ENCODE data around the gene CCDC57.
"Not testable (repeated sequence)": the region's sequence is repeated elsewhere in the genome, so short reads cannot be mapped to it uniquely, and the experiment has no call there.

The CCDC57 gene

DNA sequence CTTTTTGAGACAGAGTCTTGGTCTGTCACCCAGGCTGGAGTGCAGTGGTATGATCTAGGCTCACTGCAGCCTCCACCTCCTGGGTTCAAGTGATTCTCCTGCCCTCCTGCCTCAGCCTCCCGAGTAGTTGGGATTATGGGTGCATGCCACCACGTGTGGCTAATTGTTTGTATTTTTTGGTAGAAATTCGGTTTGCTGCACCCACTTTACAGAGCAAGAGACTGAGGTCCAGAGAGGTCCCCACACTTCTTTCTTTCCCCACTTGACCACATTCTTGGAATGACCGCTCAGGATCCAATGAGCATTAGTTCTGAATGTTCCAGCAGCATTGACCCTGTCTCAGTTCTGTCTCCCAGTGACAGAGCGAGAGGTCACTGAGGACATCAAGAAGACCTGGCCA lies 10.9 kb upstream of the CCDC57 start:
- DNase-seq, result no peak

DNA sequence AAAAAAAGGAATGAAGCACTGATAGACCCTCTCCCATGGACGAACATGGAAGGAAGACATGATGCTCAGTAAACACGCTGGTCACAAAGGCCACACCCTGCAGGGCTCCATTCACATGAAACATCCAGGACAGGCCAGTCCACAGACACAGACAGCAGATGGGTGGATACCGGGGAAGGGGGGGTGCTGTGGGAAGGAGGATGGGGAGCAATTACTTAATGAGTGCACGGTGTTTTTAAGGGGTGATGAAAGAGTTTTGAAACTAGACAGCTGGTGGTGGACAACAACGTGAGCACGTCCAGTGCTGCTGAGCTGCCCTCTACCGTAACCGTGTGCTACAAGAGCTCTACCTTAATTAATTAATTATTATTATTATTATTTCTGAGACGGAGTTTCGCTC lies 10.2 kb upstream of the CCDC57 start:
- DNase-seq, result no peak

DNA sequence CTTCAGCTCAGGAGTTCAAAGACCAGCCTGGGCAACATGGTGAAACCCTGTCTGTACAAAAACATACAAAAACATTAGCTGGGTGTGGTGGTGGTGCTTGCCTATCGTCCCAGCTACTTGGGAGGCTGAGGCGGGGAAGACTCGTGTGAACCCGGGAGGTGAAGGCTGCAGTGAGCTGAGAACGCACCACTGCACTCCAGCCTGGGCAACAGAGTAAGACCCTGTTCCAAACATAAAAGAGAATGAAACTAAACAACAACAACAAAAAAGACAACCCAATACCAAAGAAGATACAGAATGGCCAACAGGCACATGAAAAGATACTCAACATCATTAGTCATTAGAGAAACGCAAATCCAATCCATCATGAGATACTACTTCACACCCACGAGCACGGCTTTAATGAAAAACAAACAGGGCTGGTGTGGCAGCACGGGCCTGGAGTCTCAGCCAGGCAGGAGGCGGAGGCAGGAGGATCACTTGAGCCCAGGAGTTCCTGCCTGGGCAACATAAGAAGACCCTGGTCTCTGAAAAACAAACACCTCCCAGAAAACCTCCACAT lies 8.8 kb upstream of the CCDC57 start:
- no peak for DNase-seq

DNA sequence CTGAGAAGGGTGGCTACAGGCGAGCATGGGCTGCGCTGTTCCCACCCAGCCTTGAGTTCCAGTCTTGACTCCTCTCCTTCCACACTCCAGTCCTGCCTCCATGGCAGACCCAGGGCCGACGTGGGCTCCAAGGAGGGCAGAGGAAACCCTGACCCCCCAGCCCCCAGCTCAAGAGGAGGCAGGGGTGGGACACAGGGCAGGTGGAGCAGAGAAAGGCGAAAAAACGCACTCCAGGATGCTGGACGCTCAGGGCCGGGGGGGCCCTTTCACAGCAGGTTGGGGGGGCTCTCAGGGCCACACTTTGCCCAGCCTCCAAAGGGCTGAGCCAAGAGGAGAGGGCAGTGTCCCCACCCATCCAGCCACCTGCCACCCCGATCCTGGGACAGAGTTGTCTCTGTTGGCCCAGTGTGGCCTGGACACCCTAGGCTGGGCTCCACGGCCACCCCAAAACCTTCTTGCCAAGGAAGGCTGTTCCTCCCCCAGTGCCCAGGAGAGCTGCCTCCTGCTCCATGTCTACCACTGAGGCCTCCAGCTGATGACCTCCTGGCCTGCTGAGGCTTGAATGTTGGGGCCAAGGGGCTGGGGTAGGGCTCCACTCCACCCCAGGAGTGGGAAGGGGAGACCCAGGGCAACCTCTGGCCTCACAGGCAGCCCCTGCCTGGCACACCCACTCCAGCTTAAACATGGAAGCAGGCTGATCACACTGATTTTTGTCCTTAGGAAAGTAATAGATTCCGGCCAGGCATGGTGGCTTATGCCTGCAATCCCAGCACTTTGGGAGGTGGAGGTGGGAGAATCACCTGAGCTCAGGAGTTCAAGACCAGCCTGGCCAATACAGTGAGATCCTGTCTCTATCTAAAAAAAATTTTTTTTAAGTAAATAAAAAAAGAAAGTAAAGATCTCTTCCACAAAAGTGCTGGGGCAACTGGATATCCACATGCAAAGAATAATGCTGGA lies 7.4 kb upstream of the CCDC57 start:
- DNase-seq, result no peak

DNA sequence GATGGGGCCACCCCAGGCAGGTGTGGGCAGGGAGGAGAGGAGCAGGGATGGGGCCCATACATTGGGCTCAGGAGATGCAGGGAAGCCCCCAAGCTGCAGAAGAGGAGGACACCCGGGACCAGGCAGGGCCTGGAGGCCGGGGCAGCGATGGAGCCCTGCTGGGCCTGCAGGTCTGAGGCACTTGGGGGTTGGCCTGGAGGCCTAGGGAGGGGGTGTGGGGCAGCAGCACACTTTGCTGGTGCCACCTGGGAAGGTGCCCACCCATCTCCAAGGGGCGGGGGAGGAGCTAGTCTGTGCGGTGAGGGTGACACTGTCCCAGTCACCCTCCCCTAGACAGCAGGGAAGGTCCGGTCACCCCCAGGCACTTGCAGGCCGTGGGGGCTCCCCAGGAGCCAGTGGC lies 6.4 kb upstream of the CCDC57 start:
- DNase-seq, result no peak

DNA sequence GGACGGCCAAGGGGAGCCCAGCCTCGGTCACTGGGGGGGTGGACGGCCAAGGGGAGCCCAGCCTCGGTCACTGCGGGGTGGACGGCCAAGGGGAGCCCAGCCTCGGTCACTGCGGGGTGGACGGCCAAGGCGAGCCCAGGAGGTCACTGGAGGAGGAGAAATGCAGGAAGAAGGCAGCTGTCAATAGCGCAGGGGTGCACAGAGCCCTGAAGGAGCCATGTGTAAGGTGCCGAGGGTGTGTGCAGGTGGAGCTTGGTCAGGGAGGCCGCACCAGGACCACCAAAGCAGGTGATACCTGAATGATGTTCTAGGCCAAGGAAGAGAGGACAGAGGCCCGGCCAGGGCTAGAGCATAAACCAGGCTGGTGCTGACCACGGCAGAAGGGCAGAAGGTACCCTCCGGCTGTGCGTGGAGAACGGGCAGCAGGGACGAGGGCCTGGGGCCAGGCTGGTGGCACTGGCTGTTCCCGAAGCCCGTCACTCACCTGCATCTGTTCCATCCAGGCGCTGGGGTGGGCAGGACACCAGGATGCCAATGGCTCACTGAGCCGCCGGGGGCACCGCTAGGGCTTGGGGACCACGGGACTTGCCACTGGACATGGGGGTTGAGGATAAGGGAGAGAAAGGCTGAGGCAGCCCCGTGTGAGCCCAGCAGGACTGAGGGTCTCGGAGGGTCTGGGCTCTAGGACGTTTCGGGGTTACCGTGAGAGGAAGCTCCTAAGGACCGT lies 5.9 kb upstream of the CCDC57 start:
- no peak for DNase-seq

DNA sequence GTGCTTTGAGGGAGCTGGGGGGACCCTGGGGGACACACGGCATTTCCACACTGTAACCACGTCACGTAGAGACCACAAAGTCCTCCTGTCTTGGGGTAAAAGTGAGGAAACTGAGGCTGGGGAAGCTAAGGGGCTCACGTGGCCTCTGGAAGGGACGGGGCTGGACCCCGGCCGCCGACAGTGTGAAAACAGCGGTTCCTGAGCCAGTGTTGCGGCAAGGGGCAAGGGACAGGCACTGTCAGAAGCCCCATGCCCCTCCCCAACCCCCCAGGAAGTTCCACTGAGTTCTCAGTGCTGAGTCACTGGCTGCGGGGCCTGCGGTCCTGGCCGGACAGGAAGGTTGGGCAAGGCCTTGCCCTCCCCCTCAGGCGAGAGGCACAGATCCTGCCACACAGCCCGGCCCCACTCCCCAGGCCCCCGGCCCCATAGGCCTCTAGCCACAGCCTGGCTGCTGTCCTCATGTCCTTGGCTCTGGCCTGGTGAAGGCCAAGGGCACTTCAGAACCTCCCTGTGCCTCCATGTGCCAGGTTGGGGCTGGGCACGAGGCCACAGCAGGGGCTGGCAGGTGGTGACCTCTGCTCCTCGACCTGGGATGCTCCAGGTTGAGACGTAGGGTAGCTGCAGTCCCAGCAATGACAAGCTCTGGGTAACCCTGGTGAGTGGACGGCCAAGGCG lies 5.0 kb upstream of the CCDC57 start:
- no peak for DNase-seq

DNA sequence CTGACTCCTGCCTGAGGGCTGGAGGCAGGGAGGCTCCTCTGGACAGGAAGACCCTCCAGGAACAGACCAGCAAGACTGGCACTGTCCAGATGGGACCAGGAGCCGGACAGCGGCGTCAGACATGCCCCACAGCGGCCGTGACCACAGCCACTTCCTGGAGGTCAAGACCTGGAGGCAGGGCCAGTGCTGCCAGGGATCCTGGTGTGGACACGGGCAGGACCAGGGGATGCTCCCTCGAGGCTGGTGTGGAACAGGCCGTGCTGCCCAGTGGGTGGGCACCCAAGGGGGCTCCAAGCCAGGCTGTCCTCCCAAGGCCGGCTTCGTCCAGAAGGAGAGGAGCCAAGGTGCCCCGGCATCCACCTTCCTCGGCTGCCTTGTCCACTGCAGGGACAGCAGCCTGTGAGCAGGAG lies 4.5 kb upstream of the CCDC57 start:
- no peak for DNase-seq

DNA sequence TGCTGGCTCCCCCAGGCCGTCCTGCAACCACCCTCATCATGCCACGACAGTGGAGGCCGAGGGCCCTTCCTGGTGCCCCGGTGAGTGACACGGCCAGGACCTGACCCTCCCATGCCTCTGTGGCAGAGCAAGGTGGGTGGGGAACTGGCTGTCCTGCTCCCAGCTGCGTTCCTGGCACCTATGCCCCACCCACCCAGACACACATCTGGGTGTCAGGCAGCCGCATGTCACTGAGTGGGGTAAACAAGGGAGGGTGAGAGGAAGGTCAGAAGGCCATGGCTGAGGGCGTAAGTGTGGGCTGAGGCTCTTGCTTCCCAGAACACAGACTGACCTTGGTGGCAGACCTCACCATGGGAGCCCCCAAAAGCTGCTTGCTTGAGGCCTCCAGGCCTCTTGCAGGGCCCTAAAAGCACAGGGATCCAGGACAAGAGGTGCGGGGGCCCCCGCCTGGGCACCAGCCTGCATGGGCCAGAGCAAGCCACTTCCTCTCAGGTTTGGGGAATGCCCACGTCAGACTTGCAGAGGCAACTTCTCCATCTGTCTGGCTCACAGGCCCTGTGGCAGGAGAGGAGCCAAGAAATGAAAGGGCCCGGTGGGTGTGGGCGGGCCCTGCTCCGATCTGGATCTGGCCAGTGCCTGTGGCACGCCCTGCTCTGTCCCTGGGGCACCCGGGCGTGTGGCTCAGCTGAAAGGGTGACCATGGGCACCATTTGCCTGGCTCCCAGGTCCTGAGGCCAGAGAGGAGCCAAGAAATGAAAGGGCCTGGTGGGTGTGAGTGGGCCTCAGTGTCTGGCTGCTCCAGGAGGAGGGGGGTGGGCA lies 3.9 kb upstream of the CCDC57 start:
- peak in 1 of 5 donors; percentile 68 for DNase-seq

DNA sequence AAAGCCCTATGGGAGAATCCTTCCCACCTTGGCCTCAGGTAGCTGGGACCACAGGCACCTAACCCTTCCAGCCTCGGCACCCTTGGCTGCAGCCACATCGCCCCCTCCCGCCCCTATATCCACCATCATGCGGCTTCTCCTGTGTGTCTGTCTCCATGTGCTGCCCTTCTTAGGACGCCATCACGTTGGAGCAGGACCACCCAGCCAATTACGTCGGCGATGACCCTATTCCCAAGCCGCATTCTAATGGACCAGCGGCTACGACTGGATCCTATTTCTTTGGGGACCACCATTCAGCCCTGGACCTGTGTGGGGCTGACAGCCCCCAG lies 3.3 kb upstream of the CCDC57 start:
- DNase-seq, result no peak

DNA sequence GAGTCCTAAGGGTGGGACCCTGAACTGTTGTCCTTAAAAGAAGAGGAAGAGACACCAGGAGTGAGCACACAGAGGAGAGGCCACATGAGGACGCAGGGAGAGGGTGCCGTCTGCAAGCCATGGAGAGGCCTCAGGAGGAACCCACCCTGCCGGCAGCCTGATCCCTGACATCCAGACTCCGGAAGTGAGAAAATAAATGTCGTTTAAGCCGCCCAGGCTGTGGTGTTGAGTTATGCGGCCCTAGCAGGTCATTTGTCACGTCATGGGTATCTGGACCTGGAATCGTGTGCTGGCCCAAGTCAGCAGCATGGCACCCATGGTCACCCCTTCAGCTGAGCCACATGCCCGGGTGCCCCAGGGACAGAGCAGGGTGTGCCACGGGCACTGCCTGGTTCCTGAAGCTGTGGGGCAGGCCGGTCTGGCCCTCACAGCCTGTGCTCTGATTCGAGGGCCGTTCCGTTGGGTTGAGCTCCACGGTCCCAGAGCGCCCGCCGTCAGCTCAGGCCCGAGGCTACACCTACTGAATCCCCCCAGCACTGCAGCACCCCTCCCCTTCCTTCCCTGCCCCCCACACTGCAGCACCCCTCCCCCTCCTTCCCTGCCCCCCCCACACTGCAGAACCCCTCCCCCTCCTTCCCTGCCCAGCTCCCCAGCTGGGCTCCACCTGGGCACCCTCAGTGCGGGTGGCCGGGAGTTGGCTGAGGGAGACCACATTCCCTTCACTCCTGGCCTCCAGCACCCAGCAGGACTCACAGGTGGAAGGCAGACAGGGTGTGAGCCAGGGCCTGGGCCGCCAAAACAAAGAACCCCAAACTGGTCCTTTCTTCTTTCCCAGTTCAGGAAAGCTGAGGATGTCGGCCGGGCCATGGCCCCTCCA lies 2.7 kb upstream of the CCDC57 start:
- DNase-seq, result no peak

DNA sequence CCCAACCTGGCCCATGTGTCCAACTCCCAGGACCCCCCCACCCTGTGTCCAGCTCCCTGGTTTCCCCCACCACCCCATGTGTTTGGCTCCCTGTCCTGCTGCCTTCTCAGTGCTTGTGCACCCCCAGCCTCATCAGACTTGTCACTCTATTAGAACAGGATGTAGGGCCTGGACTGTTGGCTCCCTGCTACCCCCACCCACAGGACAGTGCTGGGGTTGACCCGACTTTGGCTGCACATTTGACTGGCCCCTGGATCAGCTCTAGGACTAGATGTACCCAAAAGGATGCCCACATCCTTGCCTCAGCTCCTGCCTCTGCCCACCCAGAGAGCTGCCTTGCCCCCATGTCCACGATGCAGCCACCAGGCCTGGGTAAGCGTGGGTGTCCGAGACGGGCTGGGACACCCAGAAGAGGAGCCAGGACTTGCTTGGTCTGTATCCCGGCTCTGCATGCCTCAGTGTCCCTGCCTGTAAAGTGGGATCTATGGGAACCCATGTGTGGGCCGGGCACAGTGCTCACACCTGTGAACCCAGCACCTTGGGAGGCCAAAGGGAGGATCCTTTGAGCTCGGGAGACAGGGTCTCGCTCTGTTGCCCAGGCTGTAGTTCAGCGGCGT lies 1.5 kb upstream of the CCDC57 start:
- no peak for DNase-seq

DNA sequence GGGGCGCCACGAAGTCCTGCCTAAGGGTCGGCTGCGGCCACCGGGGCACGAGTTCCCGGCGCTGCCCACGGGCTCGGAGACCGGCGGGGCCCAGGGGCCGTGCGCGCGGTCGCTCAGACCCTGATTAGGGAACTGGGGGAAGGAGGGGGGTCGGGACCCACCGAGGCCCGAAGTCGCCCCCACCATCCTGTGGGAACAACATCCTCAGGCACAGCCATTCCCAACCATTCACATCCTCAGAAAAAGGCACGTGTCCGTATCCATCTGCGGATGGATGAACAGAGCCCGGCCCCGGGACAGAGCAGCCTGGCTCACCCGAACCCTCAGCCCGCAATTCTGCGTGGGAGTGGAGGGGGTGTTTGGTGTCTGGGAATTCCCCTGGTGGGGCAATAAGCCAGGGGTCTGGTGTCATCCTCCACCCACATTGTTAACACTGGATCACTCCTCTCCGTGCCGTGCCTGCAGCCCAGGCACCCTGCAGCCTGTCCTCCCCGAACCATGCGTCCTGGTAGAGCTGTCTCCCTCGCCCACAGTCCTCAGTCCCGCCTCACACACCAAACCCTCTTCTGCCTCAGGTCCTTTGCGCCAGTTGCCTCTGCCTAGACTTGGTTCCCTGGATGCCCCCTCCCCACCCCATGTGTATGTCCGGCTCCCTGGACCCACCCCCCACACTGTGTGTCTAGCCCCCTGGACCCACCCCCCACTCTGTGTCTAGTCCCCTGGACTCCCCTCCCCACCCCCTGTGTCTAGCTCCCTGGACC lies 789 bp upstream of the CCDC57 start:
- DNase-seq, result peak in 1 of 5 donors; percentile 44

DNA sequence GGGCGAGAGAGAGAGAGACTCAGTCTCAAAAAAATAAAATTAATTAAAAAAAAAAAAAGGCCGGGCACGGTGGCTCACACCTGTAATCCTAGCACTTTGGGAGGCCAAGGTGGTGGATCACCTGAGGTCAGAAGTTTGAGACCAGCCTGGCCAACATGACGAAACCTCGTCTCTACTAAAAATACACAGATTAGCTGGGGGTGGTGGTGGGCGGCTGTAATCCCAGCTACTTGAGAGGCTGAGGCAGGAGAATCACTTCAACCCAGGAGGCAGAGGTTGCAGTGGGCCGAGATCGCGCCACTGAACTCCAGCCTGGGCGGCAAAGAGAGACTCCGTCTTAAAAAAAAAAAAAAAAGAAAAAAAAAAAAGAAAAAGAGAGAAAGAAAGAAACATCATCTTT lies 2.0 kb downstream of the CCDC57 start:
- not testable (repeated sequence) for DNase-seq

DNA sequence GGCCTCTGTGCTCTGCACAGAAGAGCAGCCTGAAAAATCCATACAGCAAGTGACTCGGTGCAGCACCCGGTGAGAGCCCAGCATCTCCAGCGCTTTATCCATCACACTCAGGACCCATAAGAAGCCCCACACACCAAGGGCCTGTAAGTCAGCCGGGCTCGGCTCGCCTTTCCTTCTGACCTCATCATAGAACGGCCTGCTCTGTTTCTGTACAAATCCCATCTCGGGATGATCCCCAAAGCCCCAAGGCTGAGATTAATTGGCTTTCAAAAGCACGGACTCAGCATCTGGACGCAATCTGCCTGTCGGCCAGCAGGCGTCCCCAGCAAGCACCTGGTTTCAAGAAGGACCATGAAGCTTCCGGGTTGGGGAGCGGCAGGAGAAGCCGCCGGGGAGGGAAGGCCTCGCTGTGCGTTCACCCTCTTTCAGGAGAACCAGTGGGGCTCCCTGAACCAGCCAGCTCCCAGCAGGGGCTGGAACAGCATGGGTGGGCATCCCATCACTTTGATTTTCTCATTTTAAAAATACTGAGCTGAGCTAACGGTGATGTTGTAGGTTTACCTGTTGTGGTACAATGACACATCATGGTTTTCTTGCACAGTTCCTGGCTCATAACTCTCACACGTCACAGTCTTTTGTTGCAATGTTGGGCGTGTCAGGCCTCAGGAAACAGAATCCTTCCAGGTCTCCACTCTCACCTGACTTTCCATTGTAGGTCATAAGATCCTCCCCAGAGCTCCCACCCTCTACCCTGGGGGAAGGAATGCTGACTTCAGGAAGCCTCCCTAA lies 6.7 kb downstream of the CCDC57 start:
- peak; percentile 49 to 90 (median 65) for DNase-seq

DNA sequence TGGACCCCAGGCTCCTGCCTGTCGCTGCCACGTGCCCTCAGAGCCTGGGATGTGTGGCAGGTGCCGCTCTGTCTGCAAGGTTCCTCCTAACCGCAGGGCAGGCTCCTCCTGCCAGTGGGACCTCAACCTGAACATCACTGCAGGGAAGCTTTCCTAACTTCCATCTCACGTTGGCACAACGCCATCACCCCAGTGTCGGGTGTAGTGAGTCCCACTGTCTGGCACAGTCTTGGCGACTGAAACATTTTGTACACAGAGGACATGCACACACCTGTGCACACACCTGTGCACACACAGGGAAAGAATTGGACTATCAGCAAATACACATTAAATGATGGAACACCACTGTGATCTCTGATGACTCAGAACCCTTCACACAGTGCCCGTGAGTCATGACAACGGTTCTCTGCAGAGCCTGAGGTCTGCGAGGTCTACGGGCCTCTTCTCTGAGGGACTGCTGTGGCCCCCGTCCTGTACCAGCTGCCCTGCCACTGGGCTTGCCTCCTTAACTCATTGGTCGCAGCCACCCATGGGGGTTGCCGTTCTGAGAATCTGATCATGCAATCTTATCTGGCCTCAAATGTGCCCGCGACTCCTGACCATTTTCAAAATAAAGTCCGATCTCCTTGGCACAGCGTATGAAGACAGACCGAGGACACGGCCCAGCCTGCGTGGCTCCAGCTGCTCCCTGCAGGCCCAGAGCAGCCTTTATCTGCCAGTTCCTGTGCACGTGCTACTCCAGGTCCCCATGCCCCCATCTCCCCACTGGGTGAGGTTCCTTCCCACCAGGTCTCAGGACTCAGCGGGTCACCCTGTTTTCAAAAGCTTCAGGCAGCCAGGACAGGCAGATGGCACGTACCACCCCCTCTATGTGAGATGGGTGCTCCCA lies 7.6 kb downstream of the CCDC57 start:
- DNase-seq, result no peak

DNA sequence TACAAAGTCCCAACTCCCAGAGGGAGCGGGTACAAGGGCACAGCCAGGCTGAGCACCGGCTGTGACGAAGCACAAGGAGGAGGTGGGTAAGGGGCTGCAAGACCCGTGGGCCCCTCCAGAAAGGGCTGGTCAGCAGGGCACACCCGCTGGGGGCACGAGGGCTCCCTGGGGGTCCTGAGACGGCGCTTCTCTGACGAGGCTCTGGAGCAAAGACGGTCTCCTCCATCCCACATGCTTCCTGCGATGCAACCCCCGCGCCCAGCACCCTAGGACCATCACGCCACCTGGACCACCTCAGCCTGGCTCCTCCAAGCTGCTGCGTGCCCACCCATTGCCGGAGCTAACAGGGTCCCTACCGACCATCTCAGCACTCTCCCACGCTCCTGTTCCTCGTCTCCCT lies 8.7 kb downstream of the CCDC57 start:
- no peak for DNase-seq

DNA sequence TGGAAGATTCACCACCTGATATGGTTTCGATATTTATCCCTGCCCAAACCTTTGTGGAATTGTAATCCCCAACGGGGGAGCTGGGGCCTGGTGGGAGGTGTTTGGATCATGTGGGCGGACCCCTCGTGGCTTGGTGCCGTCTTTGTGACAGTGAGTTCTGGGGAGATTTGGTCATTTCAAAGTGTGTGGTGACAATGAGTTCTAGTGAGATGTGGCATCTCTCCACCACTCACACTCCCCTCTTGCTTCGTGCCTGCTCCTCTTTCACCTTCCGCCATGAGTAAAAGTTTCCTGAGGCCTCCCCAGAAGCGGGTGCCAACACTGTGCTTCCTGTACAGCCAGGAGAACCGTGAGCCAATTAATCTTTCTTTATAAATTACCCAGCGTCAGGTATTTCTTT lies 9.7 kb downstream of the CCDC57 start:
- DNase-seq, result no peak

Data from T-helper 1 cell (primary cell).